Esophagus squamous epithelium (tissue), 5 donors: ENCODE data around the gene EPM2AIP1. TPM values are rescaled to one million over a fixed set of nuclear protein-coding genes. Genes with fewer than 3 reads are reported as not detected.
A peak's percentile ranks its signal among the peaks of the same experiment; 100 is the strongest.

Source experiments
- DNase-seq: peaks from one replicate; lab custom pipeline; 2025; lab: John Stamatoyannopoulos, UW
- H3K27ac ChIP-seq, 4 donors: fragments of 200-600 bp; sonication (generic); one replicate each; pipeline ENCODE4 v1.5.1; 2016 to 2019; ENCODE audit warnings: mild to moderate bottlenecking in 1 of 4
- H3K27me3 ChIP-seq, 4 donors: fragments of 200-600 bp; sonication (generic); 1 replicate in 3 of 4; 2 replicates in 1 of 4; pipeline versions ENCODE4 v1.5.1 to v1.6.0; 2017 to 2021; ENCODE audit warnings: antibody characterized with exemption in 1 of 4
- H3K36me3 ChIP-seq, 3 donors: fragments of 200-600 bp; sonication (generic); one replicate each; pipeline ENCODE4 v1.5.1; 2016 to 2019
- H3K4me1 ChIP-seq, 3 donors: fragments of 200-600 bp; sonication (generic); one replicate each; pipeline ENCODE4 v1.5.1; 2017 to 2019
- H3K4me3 ChIP-seq, 4 donors: fragments of 200-600 bp; sonication (generic); 1 replicate in 3 of 4; 2 replicates in 1 of 4; pipeline ENCODE4 v1.5.1; 2016 to 2019; ENCODE audit warnings: mild to moderate bottlenecking in 2 of 4, moderate library complexity in 1 of 4
- H3K9me3 ChIP-seq, 3 donors: fragments of 200-600 bp; sonication (generic); one replicate each; pipeline ENCODE4 v1.5.1; 2016 to 2019
- CTCF ChIP-seq, 6 experiments: fragments of 450-650 bp in 4 of 6; fragments of 200-600 bp in 2 of 6; sonication (generic) in 2 of 6; IDR thresholded peaks; one replicate each; pipeline ENCODE4 v1.5.1; 2016 to 2019; ENCODE audit warnings: antibody characterized with exemption in 6 of 6, mild to moderate bottlenecking in 4 of 6, moderate library complexity in 4 of 6
- POLR2A ChIP-seq, 4 donors: fragments of 450-650 bp; IDR thresholded peaks; one replicate each; pipeline ENCODE4 v1.6.1; 2017; ENCODE audit warnings: antibody characterized with exemption in 4 of 4, mild to moderate bottlenecking in 4 of 4, moderate library complexity in 3 of 4
- WGBS, 2 donors: methylation state at CpG; one replicate each; pipeline ENCODE4 v1.1.5; 2018; 5-methylcytosine and 5-hydroxymethylcytosine counted together
- intact Hi-C: fragments of 100-400 bp; cut with DNase I; formaldehyde crosslinking; loops from one replicate; pipeline ENCODE4 v1.15.0; 2022
- total RNA-seq, 4 donors: library from RNA; depleted of rRNA; stranded (reverse); fragments of >200 nt; gene quantifications; one replicate each; pipeline ENCODE4 v1.1.0, GENCODE V29; 2016
- donor health status: DM: yes; HTN: yes; CAD: no.

Gene EPM2AIP1
- total RNA-seq, 4 donors from 2014 or later = 5.5 to 13.9 (median 7.7) TPM

- Histone ChIP-seq H3K36me3 (peaks cover 0 to 98% (median 5%) of the 10 kb centered on the region in 3 donors), H3K4me1 (peaks cover 0 to 21% (median 9%) of the 10 kb centered on the region in 3 donors), H3K4me3 (no peak overlapping the region), H3K9me3 (no peaks in the 10 kb centered on the region), H3K27ac (peak overlapping the region in 3 of 4 donors; percentile 39 to 63 (median 61)), H3K27me3 (no peaks in the 10 kb centered on the region)
- no peak for DNase-seq
- no peak for TF ChIP-seq POLR2A (IDR thresholded peaks at IDR 0.05)
- no peak for TF ChIP-seq CTCF (IDR thresholded peaks at IDR 0.05)
- intact Hi-C loops = loop anchor here (10.0 kb wide), 1 partner anchor 186 kb away; no protein-coding TSS in a partner anchor
- 75 to 89% methylated on average over 1 of the region's 1 CpG for WGBS, 2 donors
Measured at GRCh38 chr3:37029111-37029510, 36.2 kb upstream of the EPM2AIP1 start.

- no peak for TF ChIP-seq POLR2A (IDR thresholded peaks at IDR 0.05)
- TF ChIP-seq CTCF (IDR thresholded peaks at IDR 0.05) = no peak
- Histone ChIP-seq H3K4me1 (peaks cover 0 to 21% (median 9%) of the 10 kb centered on the region in 3 donors), H3K36me3 (peaks cover 0 to 98% (median 5%) of the 10 kb centered on the region in 3 donors), H3K27me3 (no peaks in the 10 kb centered on the region), H3K4me3 (no peak overlapping the region), H3K27ac (peak overlapping the region in 1 of 4 donors; percentile 39), H3K9me3 (no peaks in the 10 kb centered on the region)
- WGBS, 2 donors = 64 to 78% methylated on average over 1 of the region's 1 CpG
- intact Hi-C loops = loop anchor here (10.0 kb wide), 1 partner anchor 186 kb away; no protein-coding TSS in a partner anchor
- no peak for DNase-seq
Measured at GRCh38 chr3:37028329-37028728, 35.4 kb upstream of the EPM2AIP1 start.

GRCh38 chr3:37026851-37027250 lies 33.9 kb upstream of the EPM2AIP1 start:
- 75 to 84% methylated on average over 5 of the region's 5 CpGs for WGBS, 2 donors
- Histone ChIP-seq H3K27ac (no peak overlapping the region), H3K27me3 (no peaks in the 10 kb centered on the region), H3K36me3 (peaks cover 0 to 98% (median 5%) of the 10 kb centered on the region in 3 donors), H3K4me3 (no peak overlapping the region), H3K4me1 (peaks cover 0 to 15% (median 9%) of the 10 kb centered on the region in 3 donors), H3K9me3 (no peaks in the 10 kb centered on the region)
- TF ChIP-seq POLR2A (IDR thresholded peaks at IDR 0.05) (no peak), CTCF (IDR thresholded peaks at IDR 0.05) (no peak)
- no peak for DNase-seq
- intact Hi-C loops = loop anchor here (10.0 kb wide), 1 partner anchor 188 kb away; no protein-coding TSS in a partner anchor

- peaks cover 0 to 100% (median 11%) of the 10 kb centered on the region in 3 donors for H3K36me3 ChIP-seq
- no peak for DNase-seq
- H3K27ac ChIP-seq = no peak overlapping the region
- H3K4me1 ChIP-seq = peaks cover 0 to 13% (median 9%) of the 10 kb centered on the region in 3 donors
- no peak for TF ChIP-seq CTCF (IDR thresholded peaks at IDR 0.05)
- no peak for TF ChIP-seq POLR2A (IDR thresholded peaks at IDR 0.05)
- no peaks in the 10 kb centered on the region for H3K27me3 ChIP-seq
- no peak overlapping the region for H3K4me3 ChIP-seq
- intact Hi-C loops = loop anchor here (10.0 kb wide), 1 partner anchor 189 kb away; no protein-coding TSS in a partner anchor
- no peaks in the 10 kb centered on the region for H3K9me3 ChIP-seq
- 89% methylated on average over 3 of the region's 3 CpGs; no CpG with 5 or more reads in 1 of the 2 donors for WGBS, 2 donors
Measured at GRCh38 chr3:37025561-37026335, 32.8 kb upstream of the EPM2AIP1 start.
